SK-N-SH (cell line): ENCODE results near the gene SOD3. TPM values are rescaled to one million over a fixed set of nuclear protein-coding genes. Genes with fewer than 3 reads are reported as not detected.

Source experiments
- CTCF ChIA-PET: fragments of 300-600, 350-600 bp; formaldehyde crosslinking; extraction: SDS; loops from one replicate; lab custom pipeline; 2021; lab: Yijun Ruan, JAX
- POLR2A ChIA-PET: fragments of 350-600 bp; sonication (Branson Sonifier 250); formaldehyde crosslinking; extraction: SDS; loops from one replicate; lab custom pipeline; 2020; ENCODE audit warnings: antibody characterized with exemption, inconsistent platforms; lab: Yijun Ruan, JAX
- DNase-seq: peaks from one replicate; pipeline ENCODE4 v3.0.0; 2012
- H2AFZ ChIP-seq: fragments of 200-600 bp; sonication (generic); 2 replicates; pipeline ENCODE4 v1.8.1; 2016; ENCODE audit warnings: antibody characterized with exemption, mild to moderate bottlenecking, low read depth
- H3F3A ChIP-seq: fragments of 200-600 bp; sonication (generic); replicated peaks from 2 replicates; pipeline ENCODE3; 2016; ENCODE audit warnings: antibody characterized with exemption, mild to moderate bottlenecking; ENCODE audit not compliant: insufficient read depth
- H3K27ac ChIP-seq, 2 experiments: fragments of 200-500 bp in 1 of 2; fragments of 200-600 bp in 1 of 2; sonication (Bioruptor generic) in 1 of 2; sonication (generic), shearing (Covaris generic) in 1 of 2; 2 replicates each; pipeline versions ENCODE4 v1.5.1 to v1.6.1; 2014 to 2016; ENCODE audit warnings: low read depth in 2 of 2, inconsistent platforms in 1 of 2, low read length in 1 of 2, mild to moderate bottlenecking in 1 of 2, mixed read lengths in 1 of 2
- H3K27me3 ChIP-seq: fragments of 200-600 bp; sonication (generic), shearing (Covaris generic); 2 replicates; pipeline ENCODE4 v1.6.1; 2016; ENCODE audit warnings: mixed run types; ENCODE audit not compliant: insufficient read depth
- H3K36me3 ChIP-seq, 2 experiments: fragments of 200-500 bp in 1 of 2; fragments of 200-600 bp in 1 of 2; sonication (Bioruptor generic) in 1 of 2; sonication (generic) in 1 of 2; replicated peaks in 1 of 2; 2 replicates each; pipeline versions ENCODE3 to v1.5.1; 2014 to 2016; ENCODE audit warnings: low read length in 1 of 2, mild to moderate bottlenecking in 1 of 2; ENCODE audit not compliant: insufficient read depth in 2 of 2, control insufficient read depth in 1 of 2
- H3K4me1 ChIP-seq, 2 experiments: fragments of 200-500 bp in 1 of 2; fragments of 200-600 bp in 1 of 2; sonication (Bioruptor generic) in 1 of 2; sonication (generic), shearing (Covaris generic) in 1 of 2; 2 replicates each; pipeline versions ENCODE4 v1.5.1 to v1.6.1; 2014 to 2016; ENCODE audit warnings: low read depth in 1 of 2, low read length in 1 of 2, mixed run types in 1 of 2; ENCODE audit not compliant: insufficient read depth in 2 of 2, control insufficient read depth in 1 of 2
- H3K4me2 ChIP-seq: fragments of 200-600 bp; sonication (generic), shearing (Covaris generic); 2 replicates; pipeline ENCODE4 v1.6.1; 2017; ENCODE audit warnings: mixed run types
- H3K4me3 ChIP-seq, 2 experiments: fragments of 200-500 bp in 1 of 2; fragments of 200-600 bp in 1 of 2; sonication (Bioruptor generic) in 1 of 2; sonication (generic), shearing (Covaris generic) in 1 of 2; 2 replicates each; pipeline versions ENCODE4 v1.5.1 to v1.8.1; 2014 to 2016; ENCODE audit warnings: low read depth in 2 of 2, inconsistent platforms in 1 of 2, low read length in 1 of 2, mild to moderate bottlenecking in 1 of 2, mixed read lengths in 1 of 2, moderate library complexity in 1 of 2
- H3K79me2 ChIP-seq: fragments of 200-600 bp; sonication (generic); 2 replicates; pipeline ENCODE4 v1.8.1; 2017; ENCODE audit warnings: mild to moderate bottlenecking; ENCODE audit not compliant: insufficient read depth
- H3K9ac ChIP-seq: fragments of 200-600 bp; sonication (generic); 2 replicates; pipeline ENCODE4 v1.6.1; 2017; ENCODE audit warnings: mixed run types
- H3K9me2 ChIP-seq: fragments of 200-600 bp; sonication (generic); 2 replicates; pipeline ENCODE4 v1.6.1; 2017; ENCODE audit warnings: mixed run types
- H3K9me3 ChIP-seq: fragments of 200-600 bp; sonication (generic); 2 replicates; pipeline ENCODE4 v1.6.1; 2017; ENCODE audit warnings: mixed run types, mild to moderate bottlenecking, moderate library complexity
- H4K20me1 ChIP-seq: fragments of 200-600 bp; sonication (generic); 2 replicates; pipeline ENCODE4 v1.6.1; 2017; ENCODE audit warnings: mild to moderate bottlenecking, mixed run types; ENCODE audit not compliant: insufficient read depth
- EP300 ChIP-seq, 2 experiments: IDR thresholded peaks; 2 replicates each; pipeline versions ENCODE4 v1.4.0 to v1.6.1; 2012; ENCODE audit warnings: borderline replicate concordance in 1 of 2, low read depth in 1 of 2, low read length in 1 of 2
- GABPA ChIP-seq: IDR thresholded peaks from 2 replicates; pipeline ENCODE4 v1.4.0; 2012; ENCODE audit warnings: low read depth, mild to moderate bottlenecking
- PBX3 ChIP-seq: IDR thresholded peaks from 2 replicates; pipeline ENCODE4; 2012
- RFX5 ChIP-seq: IDR thresholded peaks from 2 replicates; pipeline ENCODE4 v1.6.1; 2012; ENCODE audit warnings: mild to moderate bottlenecking, improper control_type of control experiment, low read length
- SMC3 ChIP-seq: IDR thresholded peaks from 2 replicates; pipeline ENCODE4 v1.6.1; 2012; ENCODE audit warnings: low read depth, low read length, improper control_type of control experiment
- TEAD4 ChIP-seq: IDR thresholded peaks from 2 replicates; pipeline ENCODE4 v1.4.0; 2012; ENCODE audit warnings: mild to moderate bottlenecking, borderline replicate concordance; ENCODE audit not compliant: insufficient read depth
- YY1 ChIP-seq: IDR thresholded peaks from 2 replicates; pipeline ENCODE4 v1.4.0; 2012; ENCODE audit warnings: low read depth, mild to moderate bottlenecking
- WGBS: methylation state at CpG from one replicate; pipeline ENCODE4 v1.1.6; 2017; ENCODE audit warnings: low lambda C conversion rate; 5-methylcytosine and 5-hydroxymethylcytosine counted together
- polyA plus RNA-seq, 3 experiments: library from polyadenylated mRNA; depleted of rRNA; stranded (reverse); fragments of >200 nt; gene quantifications; 2 replicates each; pipeline ENCODE4 v1.2.3, GENCODE V29; 2012
- TF ChIP-seq, protein P1 (sequence below): IDR thresholded peaks from 2 replicates; pipeline ENCODE4 v1.4.0; 2012; ENCODE audit warnings: low read depth, borderline replicate concordance

Gene SOD3
- polyA plus RNA-seq, 1 of the 3 experiments (the other 2 are of a cell fraction): 21.6 TPM

DNA sequence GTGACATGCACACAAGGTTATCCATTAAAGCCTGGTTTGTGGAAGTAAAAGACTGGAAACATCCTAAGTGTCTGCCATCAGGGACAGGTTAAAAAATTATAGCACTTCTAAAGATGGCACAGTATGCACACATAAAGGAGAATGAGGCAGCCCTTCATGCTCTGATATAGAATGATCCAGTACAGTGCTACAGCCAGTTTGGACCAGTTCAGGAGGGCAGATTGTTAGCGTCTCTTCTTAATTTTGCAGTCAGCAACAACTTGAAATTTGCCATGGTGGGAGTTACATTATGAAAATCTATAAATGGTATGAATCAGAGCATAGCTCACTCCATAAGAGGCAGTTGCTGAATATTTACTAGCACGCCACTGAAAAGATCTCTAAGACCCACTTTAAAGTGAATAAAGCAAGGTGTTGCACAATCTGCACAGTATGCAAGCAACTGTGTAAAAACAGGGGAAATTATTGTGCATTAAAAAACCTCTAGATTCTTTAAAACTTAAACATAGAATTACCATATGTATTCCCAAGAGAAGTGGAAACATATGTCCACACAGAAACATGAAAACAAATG, 20.3 kb upstream of the SOD3 start:
- 49% methylated on average over 2 of the region's 2 CpGs for WGBS
- peaks cover 3 to 35% of the 10 kb centered on the region in 2 experiments for H3K4me1 ChIP-seq
- CTCF ChIA-PET: no interaction called here

DNA sequence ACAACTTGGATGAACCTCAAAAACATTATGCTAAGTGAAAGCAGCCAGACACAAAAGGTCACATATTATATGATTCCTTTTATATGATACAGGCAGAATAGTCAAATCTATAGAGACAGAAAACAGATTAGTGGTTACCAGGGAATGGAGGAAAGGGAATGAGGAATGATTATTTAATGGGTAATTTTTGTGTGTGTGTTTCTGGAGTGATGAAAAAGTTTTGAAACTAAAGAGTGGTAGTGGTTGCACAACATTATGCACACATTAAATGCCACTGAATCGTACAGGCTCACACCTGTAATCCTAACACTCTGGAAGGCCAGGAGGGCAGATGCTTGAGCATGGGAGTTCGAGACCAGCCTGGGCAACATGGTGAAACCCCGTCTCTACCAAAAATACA, 19.6 kb upstream of the SOD3 start:
- H3K4me2 ChIP-seq: no peak overlapping the region
- no peaks in the 10 kb centered on the region for H3K79me2 ChIP-seq
- H3K9me2 ChIP-seq: no peaks in the 10 kb centered on the region
- peaks cover 3 to 29% of the 10 kb centered on the region in 2 experiments for H3K4me1 ChIP-seq
- 68% methylated on average over 2 of the region's 3 CpGs for WGBS
- DNase-seq: no peak
- no peak overlapping the region for H3K27ac ChIP-seq
- CTCF ChIA-PET: no interaction called here
- no peak overlapping the region for H3K9ac ChIP-seq
- no peak overlapping the region for H3K4me3 ChIP-seq
- TF ChIP-seq TEAD4: no peak
- TF ChIP-seq, protein P1, sequence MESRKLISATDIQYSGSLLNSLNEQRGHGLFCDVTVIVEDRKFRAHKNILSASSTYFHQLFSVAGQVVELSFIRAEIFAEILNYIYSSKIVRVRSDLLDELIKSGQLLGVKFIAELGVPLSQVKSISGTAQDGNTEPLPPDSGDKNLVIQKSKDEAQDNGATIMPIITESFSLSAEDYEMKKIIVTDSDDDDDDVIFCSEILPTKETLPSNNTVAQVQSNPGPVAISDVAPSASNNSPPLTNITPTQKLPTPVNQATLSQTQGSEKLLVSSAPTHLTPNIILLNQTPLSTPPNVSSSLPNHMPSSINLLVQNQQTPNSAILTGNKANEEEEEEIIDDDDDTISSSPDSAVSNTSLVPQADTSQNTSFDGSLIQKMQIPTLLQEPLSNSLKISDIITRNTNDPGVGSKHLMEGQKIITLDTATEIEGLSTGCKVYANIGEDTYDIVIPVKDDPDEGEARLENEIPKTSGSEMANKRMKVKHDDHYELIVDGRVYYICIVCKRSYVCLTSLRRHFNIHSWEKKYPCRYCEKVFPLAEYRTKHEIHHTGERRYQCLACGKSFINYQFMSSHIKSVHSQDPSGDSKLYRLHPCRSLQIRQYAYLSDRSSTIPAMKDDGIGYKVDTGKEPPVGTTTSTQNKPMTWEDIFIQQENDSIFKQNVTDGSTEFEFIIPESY: no peak
- no peak for TF ChIP-seq EP300 (IDR thresholded peaks at IDR 0.05; ENCODE audit: borderline replicate concordance in 1 of 2, low read depth in 1 of 2, low read length in 1 of 2)
- no peak for TF ChIP-seq SMC3
- TF ChIP-seq, all 33 proteins: peak for 0
- H2AFZ ChIP-seq: no peak overlapping the region
- no peaks in the 10 kb centered on the region for H4K20me1 ChIP-seq
- peaks cover 35% of the 10 kb centered on the region for H3F3A ChIP-seq
- no peaks in the 10 kb centered on the region for H3K36me3 ChIP-seq
- no peaks in the 10 kb centered on the region for H3K27me3 ChIP-seq
- POLR2A ChIA-PET: no interaction called here
- H3K9me3 ChIP-seq: no peaks in the 10 kb centered on the region

More for the DNA sequence above, 20.3 kb upstream of the SOD3 start:
- DNase-seq: no peak
- POLR2A ChIA-PET: no interaction called here
- Histone ChIP-seq H2AFZ (no peak overlapping the region), H3K27ac (no peak overlapping the region), H3K4me2 (no peak overlapping the region), H3F3A (peaks cover 39% of the 10 kb centered on the region), H3K36me3 (no peaks in the 10 kb centered on the region), H3K79me2 (no peaks in the 10 kb centered on the region), H4K20me1 (no peaks in the 10 kb centered on the region), H3K9me3 (no peaks in the 10 kb centered on the region), H3K4me3 (no peak overlapping the region), H3K9me2 (no peaks in the 10 kb centered on the region), H3K9ac (no peak overlapping the region), H3K27me3 (no peaks in the 10 kb centered on the region)
- TF ChIP-seq GABPA (no peak), RFX5 (no peak), YY1 (no peak), PBX3 (no peak)
